Stimulated activated CD4-positive, alpha-beta T cell treated with anti-CD3 and anti-CD28 coated beads, Interleukin-1b, Interleukin-23, amount 100 ng/mL, for 4 hours (primary cell): ENCODE results near the gene MARCO.

ENCODE experiments used
- DNase-seq, 2 donors: peaks; one replicate each; pipeline ENCODE4 v3.0.0-alpha.2; 2020; ENCODE audit warnings: low read depth in 2 of 2

Gene MARCO, protein sequence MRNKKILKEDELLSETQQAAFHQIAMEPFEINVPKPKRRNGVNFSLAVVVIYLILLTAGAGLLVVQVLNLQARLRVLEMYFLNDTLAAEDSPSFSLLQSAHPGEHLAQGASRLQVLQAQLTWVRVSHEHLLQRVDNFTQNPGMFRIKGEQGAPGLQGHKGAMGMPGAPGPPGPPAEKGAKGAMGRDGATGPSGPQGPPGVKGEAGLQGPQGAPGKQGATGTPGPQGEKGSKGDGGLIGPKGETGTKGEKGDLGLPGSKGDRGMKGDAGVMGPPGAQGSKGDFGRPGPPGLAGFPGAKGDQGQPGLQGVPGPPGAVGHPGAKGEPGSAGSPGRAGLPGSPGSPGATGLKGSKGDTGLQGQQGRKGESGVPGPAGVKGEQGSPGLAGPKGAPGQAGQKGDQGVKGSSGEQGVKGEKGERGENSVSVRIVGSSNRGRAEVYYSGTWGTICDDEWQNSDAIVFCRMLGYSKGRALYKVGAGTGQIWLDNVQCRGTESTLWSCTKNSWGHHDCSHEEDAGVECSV

DNA sequence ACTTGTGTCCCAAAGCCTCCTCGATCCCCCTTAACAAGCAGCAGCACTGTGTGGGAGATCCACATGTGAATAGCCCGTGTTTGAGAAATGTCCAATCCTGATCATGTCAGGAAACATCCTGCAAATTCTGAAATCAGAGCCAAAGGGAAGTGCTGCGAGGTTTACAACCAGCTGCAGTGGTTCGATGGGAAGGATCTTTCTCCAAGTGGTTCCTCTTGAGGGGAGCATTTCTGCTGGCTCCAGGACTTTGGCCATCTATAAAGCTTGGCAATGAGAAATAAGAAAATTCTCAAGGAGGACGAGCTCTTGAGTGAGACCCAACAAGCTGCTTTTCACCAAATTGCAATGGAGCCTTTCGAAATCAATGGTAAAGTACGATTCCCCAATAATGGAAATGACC, at the start of gene MARCO:
TSS of gene MARCO (plus strand) at position 164 of the 400 bp plus-strand sequence. CDS start at position 271, 107 bp downstream.
- no peak for DNase-seq

DNA sequence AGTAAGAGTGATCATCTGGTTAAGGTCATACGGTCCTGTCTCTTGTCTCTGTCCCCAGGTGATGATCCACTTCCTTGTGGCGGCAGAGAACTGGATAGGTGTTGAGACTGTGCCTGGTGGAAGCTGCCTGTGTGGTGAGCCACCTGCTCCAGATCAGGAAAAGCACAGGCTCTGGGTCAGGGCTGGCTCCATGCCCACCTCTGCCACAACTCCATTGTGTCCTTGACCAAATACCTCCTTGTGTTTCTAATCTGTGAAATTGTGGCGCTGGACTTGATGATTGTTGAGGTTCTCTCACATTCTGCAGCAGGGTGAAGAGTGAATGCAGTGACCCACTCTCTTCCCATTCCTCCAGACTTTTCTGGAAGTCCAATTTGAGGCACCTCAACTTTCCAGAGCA, 48.9 kb upstream of the MARCO start:
- DNase-seq = no peak

DNA sequence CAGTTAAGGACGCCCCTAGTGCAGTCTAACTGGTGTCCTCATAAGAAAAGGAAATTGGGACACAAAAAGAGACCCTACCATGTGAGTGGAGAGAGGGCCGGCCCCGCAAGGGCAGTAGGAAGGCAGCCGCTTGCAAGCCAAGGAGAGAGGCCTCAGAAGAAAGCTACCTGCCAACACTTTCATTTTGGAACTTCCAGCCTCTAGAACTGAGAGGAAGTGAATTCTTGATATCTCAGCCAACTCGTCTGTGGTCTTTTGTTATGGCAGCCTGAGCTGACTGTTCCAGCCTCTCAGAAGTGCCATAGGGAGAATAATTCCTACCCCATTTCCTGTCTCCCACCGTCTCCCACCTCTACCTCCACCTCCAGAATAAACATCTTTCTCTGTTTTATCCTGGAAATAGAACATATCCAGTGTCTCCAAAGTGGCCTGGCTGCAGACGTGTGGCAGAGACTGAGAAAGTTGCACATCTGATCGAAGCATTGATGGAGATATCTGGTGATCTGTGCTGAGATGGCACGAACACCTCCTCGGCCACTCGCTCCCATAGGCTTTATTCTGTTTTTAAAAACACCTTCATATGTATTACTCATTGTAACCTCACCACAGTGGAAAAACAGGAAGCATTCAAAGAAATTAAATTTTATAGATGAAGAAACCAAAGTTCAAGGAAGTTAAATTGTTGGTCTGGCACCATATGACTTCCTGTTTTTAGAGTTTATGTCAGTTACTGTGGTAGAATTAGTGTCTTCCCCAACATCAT, 39.5 kb upstream of the MARCO start:
- DNase-seq = no peak

DNA sequence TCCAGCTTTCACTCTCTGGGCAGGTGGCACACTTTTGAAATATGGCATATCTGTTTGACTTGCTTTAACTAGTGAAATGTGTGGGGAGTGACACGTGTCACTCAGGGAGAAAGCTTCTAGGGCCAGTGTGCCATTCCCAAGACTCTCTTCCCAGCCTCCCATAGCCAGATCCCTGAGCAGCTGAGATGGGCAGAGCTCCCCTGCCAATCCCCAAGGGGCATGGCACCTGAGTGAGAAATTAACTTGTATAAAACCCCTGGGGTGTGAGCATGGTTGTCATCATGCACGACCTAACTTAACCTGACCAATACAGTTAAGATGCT, 39.0 kb upstream of the MARCO start:
- no peak for DNase-seq

DNA sequence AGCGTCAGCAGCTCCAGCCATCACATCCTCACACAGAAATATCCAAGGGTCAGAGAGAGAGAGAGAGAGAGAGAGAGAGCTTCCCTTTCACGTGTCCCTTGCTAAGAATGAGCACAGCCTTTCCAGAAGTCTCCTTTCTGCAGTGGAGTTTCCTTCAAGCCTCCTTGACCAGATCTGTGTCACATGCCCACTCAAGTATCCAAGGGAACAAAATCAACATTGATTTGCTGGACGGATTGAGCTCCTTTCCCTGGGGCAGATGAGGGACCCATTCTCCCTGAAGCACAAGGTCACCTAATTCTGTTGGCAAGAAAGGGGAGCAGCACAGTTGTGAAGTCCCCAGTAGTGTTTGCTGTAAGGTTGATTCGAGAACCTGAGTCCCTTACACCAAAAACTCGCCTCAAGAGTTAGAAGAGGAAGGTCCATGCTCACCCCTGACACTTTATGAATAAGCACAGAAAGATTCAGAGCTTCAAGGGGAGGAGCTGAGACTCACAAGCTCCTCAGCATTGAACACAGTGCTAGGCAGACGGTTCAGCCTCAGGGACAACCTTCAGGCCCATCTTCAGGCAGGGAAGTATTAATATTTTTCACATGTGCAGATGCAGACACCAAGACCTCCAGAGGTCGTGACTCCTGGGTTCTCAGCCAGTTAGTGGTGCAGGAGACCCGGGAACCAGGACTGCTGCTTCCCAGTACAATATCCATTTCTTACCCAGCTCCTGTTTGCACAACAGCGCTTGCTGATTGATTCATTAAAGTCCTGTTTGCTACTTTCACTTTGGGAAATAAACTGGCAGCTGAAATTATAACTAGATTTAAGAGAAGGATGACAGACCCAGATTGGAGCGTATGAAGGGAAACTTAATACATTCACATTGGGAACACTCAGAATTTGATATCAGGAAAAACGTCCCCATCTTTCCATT, 38.2 kb upstream of the MARCO start:
- DNase-seq = no peak

DNA sequence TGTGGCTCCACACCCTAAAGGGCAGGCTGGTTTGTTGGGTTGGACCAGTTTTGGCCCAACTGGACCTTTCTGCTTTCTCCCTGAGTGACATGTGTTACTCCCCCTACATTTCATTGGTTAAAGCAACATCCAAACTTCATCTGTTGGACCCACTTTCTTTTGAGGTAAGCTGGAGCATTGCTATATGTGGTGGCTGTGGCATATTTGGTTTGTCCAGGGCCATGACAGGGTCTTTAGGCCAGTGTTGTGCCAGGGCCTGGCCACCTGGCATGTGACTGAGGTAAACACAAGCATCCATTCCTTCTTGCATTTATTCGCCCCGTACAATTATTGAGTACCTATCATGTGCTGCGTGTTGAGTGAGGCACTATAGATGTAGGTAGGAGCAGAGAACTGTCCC, 36.8 kb upstream of the MARCO start:
- DNase-seq = no peak

DNA sequence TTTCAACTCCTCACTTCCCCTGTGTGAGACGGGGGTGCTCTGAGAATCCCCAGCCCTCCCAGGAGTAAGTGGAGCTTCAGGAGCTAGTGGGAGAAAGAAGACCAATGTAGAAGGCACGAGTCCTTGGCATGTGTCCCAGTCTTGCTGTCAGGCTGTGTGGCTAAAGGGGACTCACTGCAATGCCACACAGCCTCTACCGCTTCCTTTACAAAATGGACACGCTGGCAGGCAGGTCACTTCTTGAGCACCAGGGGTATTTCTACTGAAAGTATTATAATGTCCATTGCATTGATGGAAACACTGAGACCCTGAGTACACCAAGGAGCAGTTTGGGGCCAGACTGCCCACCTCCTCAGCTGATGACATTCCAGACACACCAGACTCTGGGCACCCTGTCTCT, 35.8 kb upstream of the MARCO start:
- DNase-seq = no peak

DNA sequence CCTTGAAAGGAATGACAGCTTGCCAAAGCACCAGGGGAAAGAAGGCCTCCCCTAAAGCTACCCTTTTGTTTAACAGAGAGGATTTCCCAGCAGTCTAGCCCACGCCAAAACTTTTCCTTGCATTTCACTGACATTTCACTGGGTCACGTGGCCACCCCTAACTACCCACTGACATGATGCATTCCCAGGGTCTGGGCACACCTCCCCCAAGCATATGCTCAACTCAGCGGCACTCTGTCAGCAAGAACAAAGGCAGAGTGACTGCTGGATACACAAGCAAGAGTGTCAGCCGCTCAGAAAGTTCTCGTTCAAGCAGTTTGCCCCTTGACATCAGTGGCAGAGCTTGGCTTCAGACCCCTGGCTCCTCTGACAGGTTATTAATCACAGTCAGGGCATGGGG, 34.2 kb upstream of the MARCO start:
- no peak for DNase-seq

DNA sequence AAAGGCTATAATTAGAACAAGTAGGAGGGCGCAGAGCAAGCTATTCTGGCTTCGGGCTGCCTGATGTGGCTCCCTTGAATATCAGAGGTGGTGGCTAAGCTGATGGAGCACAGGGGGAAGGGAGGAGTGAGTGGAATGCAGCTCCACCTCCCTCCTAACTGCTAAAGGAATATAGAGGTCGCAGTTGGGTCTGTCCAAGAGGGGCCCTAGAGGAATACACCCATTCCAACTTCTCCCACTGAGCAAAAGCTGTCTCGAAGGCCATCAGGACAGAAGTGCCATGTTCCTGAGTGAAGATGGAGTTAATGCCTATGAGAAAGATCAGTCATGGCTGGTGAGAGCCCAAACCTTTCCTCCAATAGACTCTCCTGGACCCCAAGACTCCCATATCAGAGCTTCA, 32.8 kb upstream of the MARCO start:
- no peak for DNase-seq

DNA sequence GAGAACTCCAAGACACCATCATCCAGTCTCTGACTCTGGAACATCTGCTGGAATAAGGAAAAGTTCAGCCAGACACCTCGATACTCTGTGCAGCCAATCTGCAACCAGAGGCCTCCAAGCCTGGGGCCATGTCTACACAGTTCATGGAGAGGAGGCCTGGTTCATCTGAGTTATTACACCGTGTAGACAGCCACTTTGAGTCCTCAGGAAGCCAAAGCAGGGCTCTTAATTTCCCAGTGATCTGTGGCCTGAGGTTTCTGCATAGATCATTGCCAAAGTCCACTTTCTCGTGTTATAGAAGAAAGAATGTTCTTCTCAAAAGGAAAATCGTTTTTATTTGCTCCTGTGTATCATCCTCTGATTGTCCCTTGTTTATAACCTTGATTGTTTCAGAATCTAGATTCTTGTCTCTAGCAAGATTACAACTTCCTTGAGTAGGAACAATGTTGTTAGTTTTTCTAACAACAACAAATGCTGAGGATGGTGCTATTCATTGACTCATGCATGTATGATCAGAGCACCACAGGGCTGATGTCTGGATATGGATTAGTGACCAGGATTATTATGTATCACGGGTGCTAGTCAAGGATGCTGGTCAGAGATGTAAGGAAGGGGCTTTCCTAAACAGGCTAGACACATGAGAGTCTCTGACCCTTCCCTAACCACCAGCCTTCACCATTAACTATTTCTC, 30.7 kb upstream of the MARCO start:
- DNase-seq = no peak

DNA sequence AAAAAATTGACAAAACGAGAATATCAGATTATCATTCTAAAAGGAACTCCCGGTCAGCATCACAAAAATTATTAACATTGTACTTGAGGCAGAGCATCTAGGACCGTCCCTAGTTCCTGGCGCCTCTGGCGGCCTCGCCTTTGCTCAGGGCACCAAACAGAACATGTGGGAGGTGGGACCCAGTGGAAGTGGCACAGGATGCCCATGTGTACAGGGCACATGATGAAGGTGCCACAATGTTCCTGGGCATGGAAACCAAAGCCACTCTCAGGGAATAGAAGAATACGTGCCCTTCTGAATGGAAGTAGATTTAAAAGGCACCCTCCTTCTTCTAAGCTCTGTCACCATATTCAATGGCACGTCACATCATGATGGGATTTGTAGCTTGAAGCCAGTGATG, 30.1 kb upstream of the MARCO start:
- no peak for DNase-seq

DNA sequence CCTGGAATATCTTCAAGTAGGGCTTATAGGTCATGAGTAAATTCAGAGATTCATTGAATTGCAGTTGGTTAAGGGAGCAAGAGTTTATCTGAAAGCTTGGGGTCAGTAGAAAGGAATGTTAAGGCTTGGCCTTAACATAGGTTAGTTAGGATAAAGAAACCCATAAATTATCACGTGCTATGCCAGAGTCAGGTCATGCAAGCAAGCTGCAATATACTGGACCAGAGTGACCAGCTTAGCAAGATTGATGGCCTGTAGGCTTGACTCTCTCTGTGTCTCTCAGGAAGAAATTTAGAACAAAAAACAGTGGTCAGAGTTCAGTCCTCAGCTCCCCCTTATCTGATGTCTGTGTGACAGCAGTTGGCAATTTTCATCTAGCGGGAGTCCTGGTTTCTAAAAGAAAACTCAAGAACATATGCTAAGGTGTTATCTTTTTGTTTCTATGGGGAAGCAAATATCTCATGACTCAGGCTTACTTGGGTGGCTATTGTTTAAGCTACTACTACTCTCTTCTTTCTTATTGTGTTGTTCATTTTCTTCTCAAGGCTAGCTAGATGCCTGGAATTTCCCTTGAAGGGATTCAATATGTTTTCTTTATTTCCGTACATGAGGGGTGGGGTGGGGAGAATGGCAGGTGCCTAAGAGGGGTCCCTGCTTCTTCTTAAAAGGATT, 28.7 kb upstream of the MARCO start:
- no peak for DNase-seq

DNA sequence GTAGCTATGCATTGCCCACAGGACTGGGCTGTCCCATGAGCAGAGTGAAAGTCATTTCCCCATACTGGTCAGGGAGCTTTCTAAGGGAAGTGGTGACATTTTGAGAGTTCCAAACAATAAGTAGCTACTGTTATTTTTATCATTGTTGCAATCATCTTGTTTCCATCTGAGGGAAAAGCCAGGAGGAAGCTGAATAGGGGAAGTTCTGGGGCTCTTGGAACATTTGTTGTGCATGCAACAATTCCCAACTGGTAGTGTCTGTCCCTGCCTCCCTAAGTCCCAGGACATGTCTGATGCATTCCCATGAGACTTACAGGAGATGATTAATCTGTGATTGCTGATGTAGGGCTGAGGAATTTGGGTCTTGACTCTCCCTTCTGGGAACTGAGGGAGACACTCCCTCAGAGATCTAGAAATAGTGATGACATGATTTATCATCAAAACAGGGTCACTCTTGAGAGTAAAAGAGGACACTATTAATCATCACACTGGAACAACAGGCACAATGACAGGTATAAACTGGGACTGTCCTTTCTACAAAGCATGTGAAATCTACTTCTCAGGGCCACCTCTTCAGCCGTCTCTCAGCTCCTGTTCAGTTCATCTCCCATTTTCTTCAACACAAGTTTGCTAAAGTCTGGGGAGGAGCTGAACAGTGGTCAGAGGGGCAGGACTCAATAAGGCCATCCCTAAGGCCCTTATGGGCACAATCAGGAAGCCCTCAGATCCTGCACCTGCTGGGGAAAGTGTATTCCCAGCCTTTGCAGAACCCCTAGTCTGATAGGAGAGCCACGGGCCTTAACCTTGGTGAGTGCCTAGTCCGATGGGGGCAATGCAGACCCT, 28.0 kb upstream of the MARCO start:
- DNase-seq = no peak

DNA sequence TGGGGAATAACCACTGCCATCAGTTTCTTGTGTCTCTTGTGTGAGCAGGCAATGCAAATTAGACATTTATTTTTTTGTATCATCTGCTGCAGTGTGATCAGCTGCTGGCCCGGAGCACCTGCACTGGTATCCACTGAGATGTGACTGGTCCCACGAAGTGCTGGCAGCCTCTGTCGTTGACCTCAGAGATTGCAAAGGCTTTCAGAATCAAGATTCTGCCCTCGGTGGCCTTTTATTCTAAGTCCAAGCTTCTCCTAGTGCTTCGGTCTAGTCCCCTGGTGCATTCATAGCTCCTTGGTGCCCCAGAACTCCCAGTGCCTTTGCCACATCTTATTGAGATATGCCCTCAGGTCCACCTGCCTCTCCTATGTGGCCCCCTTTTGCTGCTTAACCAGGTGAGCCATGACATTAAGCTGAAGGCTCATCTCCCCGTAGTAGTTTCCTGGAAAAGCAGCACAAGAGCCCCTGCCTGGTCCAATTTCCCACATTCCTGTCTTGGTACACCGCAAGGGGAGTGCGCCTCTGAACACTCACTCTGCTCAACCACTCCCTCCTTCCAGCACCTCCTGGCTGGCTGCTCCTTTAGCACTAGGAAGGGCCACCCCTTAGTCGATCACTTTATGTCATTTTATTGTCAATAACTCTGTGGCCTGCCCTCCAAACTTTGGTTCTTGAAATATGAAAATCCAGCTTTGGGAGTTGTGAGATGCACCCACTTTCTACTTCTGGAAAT, 27.1 kb upstream of the MARCO start:
- no peak for DNase-seq

DNA sequence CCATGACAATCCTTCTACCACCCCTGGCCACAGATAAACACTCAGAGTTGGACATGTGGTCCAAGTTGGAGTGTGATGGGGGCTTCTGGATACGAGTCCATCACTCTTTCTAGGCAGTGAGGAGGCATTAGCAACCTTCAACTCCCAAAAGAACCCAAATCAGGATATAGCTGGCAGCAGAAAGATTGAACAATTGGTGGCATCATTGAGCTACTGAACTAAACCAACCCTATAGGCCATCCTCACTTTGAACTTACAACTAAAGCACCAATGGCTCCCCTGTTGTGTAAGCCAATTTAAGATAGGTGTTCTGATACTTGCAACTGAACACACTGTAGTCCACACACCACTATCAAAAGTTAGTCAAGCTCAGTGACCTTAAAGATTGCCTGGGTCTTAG, 24.0 kb upstream of the MARCO start:
- DNase-seq = no peak

DNA sequence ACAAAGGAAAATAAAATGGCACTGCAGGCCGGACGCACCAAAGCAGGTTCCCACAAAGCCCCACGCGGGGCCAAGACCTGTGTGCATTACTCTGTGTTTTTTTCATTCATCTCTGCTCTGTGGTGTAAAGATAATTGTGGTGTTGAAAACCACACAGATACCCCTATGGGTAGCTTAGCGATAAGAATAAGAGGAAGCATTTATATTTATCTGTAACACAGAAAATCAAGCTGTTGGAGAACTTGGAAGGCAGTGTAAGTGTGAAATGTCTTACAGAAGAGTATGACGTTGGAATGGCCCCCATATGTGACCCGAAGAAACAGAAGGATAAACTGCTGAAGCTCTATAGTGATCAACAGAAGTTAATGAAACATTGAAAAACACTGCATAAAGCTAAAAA, 20.3 kb upstream of the MARCO start:
- DNase-seq = no peak

DNA sequence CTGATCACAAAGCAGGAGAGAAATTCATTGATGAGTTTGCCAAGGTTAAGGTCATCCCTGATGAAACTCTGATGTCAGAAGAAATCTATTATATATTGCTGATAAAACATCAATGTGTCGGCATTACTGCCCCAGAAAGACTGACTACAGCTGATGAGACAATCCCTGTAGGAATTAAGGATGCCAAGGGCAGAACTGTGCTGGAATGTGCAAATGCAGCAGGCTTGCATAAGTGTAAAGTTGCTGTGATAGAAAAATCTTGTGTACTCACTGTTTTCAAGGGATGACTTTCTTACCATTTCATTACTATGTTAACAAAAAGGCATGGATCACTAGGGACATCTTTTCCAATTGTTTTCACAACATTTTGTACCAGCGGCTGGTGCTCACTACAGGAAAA, 19.7 kb upstream of the MARCO start:
- DNase-seq = no peak

DNA sequence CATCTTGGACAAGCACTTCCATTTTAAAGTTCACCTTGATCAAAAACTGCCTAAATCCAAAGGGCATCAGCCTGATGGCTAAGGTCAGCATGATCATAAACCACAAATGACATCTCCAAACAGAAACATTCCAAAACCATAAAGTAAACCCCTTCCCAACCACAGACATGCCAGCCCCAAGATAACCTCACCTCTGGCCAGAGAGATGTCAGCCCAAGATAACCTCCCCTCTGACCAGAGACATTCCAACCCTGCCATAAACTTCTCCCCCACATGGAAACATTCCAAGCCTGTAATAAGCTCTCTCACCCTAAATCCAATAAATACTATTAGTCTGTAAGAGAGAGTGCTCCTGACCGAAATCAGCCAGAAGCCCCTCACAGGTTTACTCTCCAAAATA, 18.6 kb upstream of the MARCO start:
- DNase-seq = no peak

DNA sequence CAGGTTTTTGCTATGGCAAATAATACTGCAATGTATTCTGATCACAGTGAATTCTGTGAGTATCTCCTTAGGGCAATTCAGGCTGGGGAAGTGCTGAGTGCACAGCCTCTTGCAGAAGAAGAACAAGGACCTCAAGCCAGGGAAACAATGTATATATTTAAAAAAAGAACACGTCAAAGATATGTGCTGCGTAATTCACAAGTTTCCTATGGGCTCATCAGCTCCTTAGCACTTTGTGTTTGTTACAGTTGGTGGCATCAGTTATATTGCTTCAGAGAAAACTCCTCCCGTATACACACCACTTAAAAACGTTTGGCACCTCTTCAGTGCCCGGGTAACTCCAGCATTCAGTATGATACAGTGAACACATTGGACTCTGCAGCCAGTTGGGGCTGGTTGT, 16.5 kb upstream of the MARCO start:
- DNase-seq = no peak
